ENCODE measurements around the gene LCNL1. TPM values are rescaled to one million over a fixed set of nuclear protein-coding genes. Genes with fewer than 3 reads are reported as not detected.

LCNL1 gene
- total RNA-seq, 1 experiment from 2014 or later: 0.41 TPM

DNA sequence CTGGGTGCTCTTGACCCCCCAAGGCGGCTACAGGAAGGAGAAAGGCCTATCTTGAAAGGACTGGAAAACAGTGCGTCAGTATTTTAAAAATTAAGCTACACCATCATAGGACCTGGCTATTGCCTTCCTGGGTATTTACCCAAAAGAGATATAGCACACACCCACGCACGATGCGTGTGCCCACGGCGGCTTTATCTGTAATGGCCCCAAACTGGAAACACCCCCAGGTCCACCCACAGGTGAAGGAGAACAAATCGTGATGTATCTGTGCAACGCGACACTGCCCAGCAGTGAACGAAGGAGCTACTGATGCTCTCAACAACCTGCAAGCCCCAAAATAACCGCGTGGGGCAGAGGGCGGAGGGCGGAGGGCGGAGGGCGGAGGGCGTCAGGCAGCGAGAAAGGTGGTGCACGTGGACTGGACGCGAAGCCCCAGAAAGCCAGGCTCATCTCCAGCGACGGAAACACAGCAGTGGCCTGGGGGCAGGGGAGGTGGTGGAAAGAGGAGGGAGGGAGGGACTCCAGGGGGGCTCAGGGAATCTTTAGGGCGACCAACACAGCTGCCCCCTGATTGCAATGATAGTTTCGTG is 17.9 kb upstream of the LCNL1 start:
- no peak overlapping the region; the same call in 1 of the 2 replicates for H3K4me3 ChIP-seq
- no peaks in the 10 kb centered on the region for H3K27me3 ChIP-seq (ENCODE audit: insufficient read depth, low read depth)
- H3K36me3 ChIP-seq (ENCODE audit: low read depth): no peaks in the 10 kb centered on the region
- ChIA-PET CTCF (no interaction called here), POLR2A (ENCODE audit: unreplicated experiment) (interaction anchor here (1.0 kb wide), 1 partner anchor 11 kb away, joined by 3 read pairs; no protein-coding TSS in a partner anchor)
- H3K27ac ChIP-seq: no peak overlapping the region
- H3K9me2 ChIP-seq (ENCODE audit: insufficient read depth): no peaks in the 10 kb centered on the region
- intact Hi-C loops (cut with micrococcal nuclease; ENCODE audit: unreplicated experiment): no loop called here
- peaks cover 10% of the 10 kb centered on the region for H3K4me1 ChIP-seq (replicated peaks; ENCODE audit: insufficient read depth)
- H3K9me3 ChIP-seq (ENCODE audit: insufficient read depth, low read depth): no peaks in the 10 kb centered on the region
- no peaks in the 10 kb centered on the region for H4K20me1 ChIP-seq (ENCODE audit: insufficient read depth)
- no peak overlapping the region for H2AFZ ChIP-seq
- peak overlapping the region; percentile 65 for H3K4me2 ChIP-seq
- no peak for DNase-seq
- no peak for TF ChIP-seq EZH2 (IDR thresholded peaks at IDR 0.05; ENCODE audit: low read depth)
- TF ChIP-seq, protein P1, sequence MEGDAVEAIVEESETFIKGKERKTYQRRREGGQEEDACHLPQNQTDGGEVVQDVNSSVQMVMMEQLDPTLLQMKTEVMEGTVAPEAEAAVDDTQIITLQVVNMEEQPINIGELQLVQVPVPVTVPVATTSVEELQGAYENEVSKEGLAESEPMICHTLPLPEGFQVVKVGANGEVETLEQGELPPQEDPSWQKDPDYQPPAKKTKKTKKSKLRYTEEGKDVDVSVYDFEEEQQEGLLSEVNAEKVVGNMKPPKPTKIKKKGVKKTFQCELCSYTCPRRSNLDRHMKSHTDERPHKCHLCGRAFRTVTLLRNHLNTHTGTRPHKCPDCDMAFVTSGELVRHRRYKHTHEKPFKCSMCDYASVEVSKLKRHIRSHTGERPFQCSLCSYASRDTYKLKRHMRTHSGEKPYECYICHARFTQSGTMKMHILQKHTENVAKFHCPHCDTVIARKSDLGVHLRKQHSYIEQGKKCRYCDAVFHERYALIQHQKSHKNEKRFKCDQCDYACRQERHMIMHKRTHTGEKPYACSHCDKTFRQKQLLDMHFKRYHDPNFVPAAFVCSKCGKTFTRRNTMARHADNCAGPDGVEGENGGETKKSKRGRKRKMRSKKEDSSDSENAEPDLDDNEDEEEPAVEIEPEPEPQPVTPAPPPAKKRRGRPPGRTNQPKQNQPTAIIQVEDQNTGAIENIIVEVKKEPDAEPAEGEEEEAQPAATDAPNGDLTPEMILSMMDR (conservative IDR thresholded peaks at IDR 0.05): no peak
- H3K79me2 ChIP-seq (ENCODE audit: low read depth): no peaks in the 10 kb centered on the region
- no TSS peak for BruUV-seq (replicated peaks)
- H3F3A ChIP-seq (ENCODE audit: insufficient read depth, low read depth): peaks cover 8% of the 10 kb centered on the region; the same call in 1 of the 2 replicates

DNA sequence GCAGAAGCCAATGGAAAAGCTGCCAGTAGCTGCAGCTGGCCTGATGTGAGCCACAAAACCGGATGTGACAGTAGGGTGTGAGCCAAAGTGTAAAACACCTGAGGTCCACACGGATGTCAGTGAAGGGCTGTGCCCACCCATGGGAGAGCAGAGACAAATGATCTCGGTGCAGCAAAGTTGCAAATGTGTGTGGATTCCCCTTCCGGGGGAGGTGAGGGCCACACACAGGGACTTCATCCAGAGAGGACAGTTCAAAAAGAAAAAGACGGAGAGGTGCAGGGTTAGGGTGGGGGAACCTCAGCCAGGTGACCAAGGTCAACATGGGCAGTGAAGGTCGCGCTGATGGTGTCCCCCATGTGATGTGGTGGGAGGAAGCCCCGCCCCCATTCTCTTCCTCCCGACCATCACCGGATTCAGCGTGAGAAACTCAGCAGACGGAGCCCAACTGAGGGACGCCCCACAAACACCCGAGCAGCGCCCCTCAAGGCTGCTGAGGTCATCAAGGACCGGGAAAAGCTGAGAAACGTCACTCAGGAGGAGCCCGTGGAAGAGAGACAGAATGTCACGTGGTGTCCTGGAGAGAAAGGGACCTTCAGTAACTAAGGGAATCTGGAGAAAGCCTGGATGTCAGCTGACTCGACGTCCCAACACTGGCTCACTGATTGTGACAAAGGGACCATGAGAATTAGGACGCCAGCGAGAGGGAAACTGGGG is 16.9 kb upstream of the LCNL1 start:
- Histone ChIP-seq H3K4me3 (no peak overlapping the region), H2AFZ (no peak overlapping the region), H3K9me2 (ENCODE audit: insufficient read depth) (no peaks in the 10 kb centered on the region), H3K27me3 (ENCODE audit: insufficient read depth, low read depth) (no peaks in the 10 kb centered on the region), H4K20me1 (ENCODE audit: insufficient read depth) (no peaks in the 10 kb centered on the region), H3K36me3 (ENCODE audit: low read depth) (no peaks in the 10 kb centered on the region), H3F3A (ENCODE audit: insufficient read depth, low read depth) (peaks cover 8% of the 10 kb centered on the region; the same call in 1 of the 2 replicates), H3K79me2 (ENCODE audit: low read depth) (no peaks in the 10 kb centered on the region), H3K4me2 (no peak overlapping the region), H3K27ac (no peak overlapping the region), H3K4me1 (replicated peaks; ENCODE audit: insufficient read depth) (peaks cover 10% of the 10 kb centered on the region), H3K9me3 (ENCODE audit: insufficient read depth, low read depth) (no peaks in the 10 kb centered on the region)
- CTCF ChIA-PET: no interaction called here
- TF ChIP-seq, protein P1 (conservative IDR thresholded peaks at IDR 0.05): no peak
- no peak for TF ChIP-seq EZH2 (IDR thresholded peaks at IDR 0.05; ENCODE audit: low read depth)
- no TSS peak for BruUV-seq (replicated peaks)
- POLR2A ChIA-PET (ENCODE audit: unreplicated experiment): no interaction called here
- intact Hi-C loops (cut with micrococcal nuclease; ENCODE audit: unreplicated experiment): no loop called here
- no peak for DNase-seq

DNA sequence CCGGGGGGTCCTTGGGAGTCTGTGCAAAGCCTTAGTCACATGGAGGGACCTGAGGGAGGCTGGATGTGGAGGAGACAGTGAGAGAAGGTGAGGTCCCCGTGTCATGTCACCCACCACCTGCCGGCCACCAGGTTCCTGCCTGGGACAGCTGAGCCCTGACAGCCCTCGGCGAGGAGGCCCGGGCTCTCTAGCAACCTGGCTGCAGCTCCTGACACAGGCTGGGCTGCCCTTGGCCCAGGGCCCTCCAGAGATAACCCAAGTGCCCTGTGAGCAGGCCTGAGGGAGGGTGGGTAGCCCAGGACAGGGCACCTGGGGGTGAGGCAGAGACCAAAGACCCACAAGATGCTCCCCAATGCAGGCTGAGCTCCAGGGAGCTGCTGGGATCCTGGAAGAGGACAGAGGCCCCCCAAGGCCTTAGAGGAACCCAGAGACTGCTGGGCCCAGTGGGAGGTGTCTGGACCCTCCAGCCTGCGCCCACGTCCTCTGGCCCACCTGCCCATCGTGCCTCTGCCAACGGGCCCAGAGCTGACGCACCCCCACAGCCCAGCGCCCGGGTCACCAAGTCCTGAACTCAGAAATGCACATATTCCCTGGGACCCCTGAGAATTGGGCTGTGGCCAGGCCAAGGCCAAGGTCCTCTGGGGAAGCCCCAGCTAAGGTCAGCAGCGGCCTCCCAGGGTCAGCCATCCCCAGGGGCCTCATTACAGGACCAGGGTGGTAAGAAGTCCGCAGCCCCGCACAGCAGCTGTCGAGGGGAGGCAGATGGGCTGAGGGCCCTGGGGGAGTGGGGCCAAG is 14.3 kb upstream of the LCNL1 start:
- no peak for DNase-seq
- intact Hi-C loops (cut with micrococcal nuclease; ENCODE audit: unreplicated experiment): no loop called here
- Histone ChIP-seq H3K27me3 (ENCODE audit: insufficient read depth, low read depth) (no peaks in the 10 kb centered on the region), H3F3A (ENCODE audit: insufficient read depth, low read depth) (no peaks in the 10 kb centered on the region), H3K27ac (no peak overlapping the region), H3K4me2 (no peak overlapping the region), H3K9me2 (ENCODE audit: insufficient read depth) (no peaks in the 10 kb centered on the region), H3K9me3 (ENCODE audit: insufficient read depth, low read depth) (no peaks in the 10 kb centered on the region), H3K4me1 (replicated peaks; ENCODE audit: insufficient read depth) (peaks cover 10% of the 10 kb centered on the region), H2AFZ (no peak overlapping the region), H4K20me1 (ENCODE audit: insufficient read depth) (no peaks in the 10 kb centered on the region), H3K79me2 (ENCODE audit: low read depth) (no peaks in the 10 kb centered on the region), H3K36me3 (ENCODE audit: low read depth) (no peaks in the 10 kb centered on the region), H3K4me3 (no peak overlapping the region)
- POLR2A ChIA-PET (ENCODE audit: unreplicated experiment): interaction anchor here (0.6 kb wide), 2 partner anchors 23 to 96 kb away, joined by 3 to 17 read pairs; no protein-coding TSS in a partner anchor
- no peak for TF ChIP-seq EZH2 (IDR thresholded peaks at IDR 0.05; ENCODE audit: low read depth)
- TF ChIP-seq, protein P1 (conservative IDR thresholded peaks at IDR 0.05): no peak
- CTCF ChIA-PET: no interaction called here
- no TSS peak for BruUV-seq (replicated peaks)
